HUES48 (cell line): ENCODE measurements around the gene PALM3.

ENCODE experiments used
- H3K27ac ChIP-seq: one replicate; pipeline ENCODE4 v1.7.0; 2013; ENCODE audit warnings: low read depth, low read length, inconsistent platforms
- H3K27me3 ChIP-seq: 2 replicates; pipeline ENCODE4 v1.6.1; 2013; ENCODE audit warnings: mild to moderate bottlenecking, low read length; ENCODE audit not compliant: control insufficient read depth, insufficient read depth
- H3K36me3 ChIP-seq: 2 replicates; pipeline ENCODE4 v1.6.1; 2013; ENCODE audit warnings: low read length; ENCODE audit not compliant: control insufficient read depth, insufficient read depth
- H3K4me1 ChIP-seq: 2 replicates; pipeline ENCODE4 v1.6.1; 2013; ENCODE audit warnings: mild to moderate bottlenecking, low read length; ENCODE audit not compliant: control insufficient read depth, insufficient read depth
- H3K4me3 ChIP-seq: 2 replicates; pipeline ENCODE4 v1.5.1; 2013; ENCODE audit warnings: mild to moderate bottlenecking, low read depth, low read length
- H3K9ac ChIP-seq: 2 replicates; pipeline ENCODE4 v1.6.1; 2013; ENCODE audit warnings: mild to moderate bottlenecking, low read depth, low read length, moderate library complexity
- H3K9me3 ChIP-seq: 2 replicates; pipeline ENCODE4 v1.6.1; 2013; ENCODE audit warnings: low read length; ENCODE audit not compliant: control insufficient read depth, insufficient read depth

Gene PALM3

GRCh38 chr19:14097532-14098151 lies 35.8 kb upstream of the PALM3 start:
- H3K9ac ChIP-seq: no peak overlapping the region
- H3K36me3 ChIP-seq: peaks cover 17% of the 10 kb centered on the region
- no peak overlapping the region for H3K27ac ChIP-seq
- no peak overlapping the region for H3K4me3 ChIP-seq
- no peaks in the 10 kb centered on the region for H3K4me1 ChIP-seq
- H3K9me3 ChIP-seq: no peaks in the 10 kb centered on the region
- no peaks in the 10 kb centered on the region for H3K27me3 ChIP-seq

DNA sequence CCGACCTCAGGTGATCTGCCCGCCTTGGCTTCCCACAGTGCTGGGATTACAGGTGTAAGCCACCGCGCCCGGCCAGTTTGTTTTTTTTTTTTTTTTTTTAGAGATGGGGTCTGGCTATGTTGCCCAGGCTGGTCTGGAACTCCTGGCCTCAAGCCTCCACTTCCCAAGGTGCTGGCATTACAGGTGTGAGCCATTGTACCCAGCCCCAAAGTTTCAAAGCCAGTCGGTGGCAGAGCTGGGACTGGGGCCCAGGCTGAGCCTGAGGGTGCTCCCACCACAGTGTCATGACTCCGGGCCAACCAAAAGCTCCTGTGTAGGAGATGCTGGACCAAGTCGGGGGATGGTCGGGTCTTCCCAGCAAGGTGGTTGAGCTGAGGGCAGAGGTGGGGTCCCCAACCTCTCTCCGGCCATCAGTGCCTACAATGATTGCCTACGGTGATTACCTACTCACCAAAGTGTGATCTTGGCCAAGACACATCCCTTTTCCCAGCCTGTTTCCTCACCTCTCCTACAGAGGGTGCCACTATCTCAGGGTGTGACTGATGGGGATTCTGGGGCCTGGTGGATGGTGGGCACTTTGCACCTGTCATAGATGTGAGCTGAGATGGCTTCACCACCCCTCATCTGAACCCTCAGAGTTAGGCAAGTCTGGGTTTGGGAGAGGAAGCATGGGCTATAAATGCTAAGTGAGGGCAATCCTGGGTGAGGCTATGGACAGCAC lies 34.6 kb upstream of the PALM3 start:
- Histone ChIP-seq H3K36me3 (peaks cover 10% of the 10 kb centered on the region), H3K27ac (no peak overlapping the region), H3K4me1 (peaks cover 4% of the 10 kb centered on the region; the same call in 1 of the 2 replicates)

DNA sequence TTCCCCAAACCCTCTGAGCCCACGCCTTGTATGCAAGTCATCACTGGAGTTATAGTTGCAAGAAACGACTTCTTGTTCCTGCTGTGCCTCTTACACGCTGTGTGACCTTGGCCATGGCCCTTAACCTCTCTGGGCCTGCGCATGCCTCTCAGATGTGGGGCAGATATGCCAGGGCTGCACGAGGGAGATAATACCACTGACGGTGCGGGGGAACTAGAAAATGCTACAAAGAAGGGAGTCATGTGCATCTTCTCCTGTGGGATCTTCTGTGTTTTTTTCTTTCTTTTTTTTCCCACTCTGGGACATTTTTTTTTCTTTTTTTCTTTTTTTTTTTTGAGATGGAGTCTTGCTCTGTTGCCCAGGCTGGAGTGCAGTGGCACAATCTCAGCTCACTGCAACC lies 33.0 kb upstream of the PALM3 start:
- Histone ChIP-seq H3K36me3 (no peaks in the 10 kb centered on the region), H3K27me3 (no peaks in the 10 kb centered on the region), H3K9me3 (no peaks in the 10 kb centered on the region), H3K4me1 (peaks cover 4% of the 10 kb centered on the region; the same call in 1 of the 2 replicates), H3K27ac (no peak overlapping the region), H3K4me3 (no peak overlapping the region), H3K9ac (no peak overlapping the region)

More for the DNA sequence above, 34.6 kb upstream of the PALM3 start:
- Histone ChIP-seq H3K4me3 (no peak overlapping the region), H3K27me3 (no peaks in the 10 kb centered on the region), H3K9ac (no peak overlapping the region), H3K9me3 (no peaks in the 10 kb centered on the region)

DNA sequence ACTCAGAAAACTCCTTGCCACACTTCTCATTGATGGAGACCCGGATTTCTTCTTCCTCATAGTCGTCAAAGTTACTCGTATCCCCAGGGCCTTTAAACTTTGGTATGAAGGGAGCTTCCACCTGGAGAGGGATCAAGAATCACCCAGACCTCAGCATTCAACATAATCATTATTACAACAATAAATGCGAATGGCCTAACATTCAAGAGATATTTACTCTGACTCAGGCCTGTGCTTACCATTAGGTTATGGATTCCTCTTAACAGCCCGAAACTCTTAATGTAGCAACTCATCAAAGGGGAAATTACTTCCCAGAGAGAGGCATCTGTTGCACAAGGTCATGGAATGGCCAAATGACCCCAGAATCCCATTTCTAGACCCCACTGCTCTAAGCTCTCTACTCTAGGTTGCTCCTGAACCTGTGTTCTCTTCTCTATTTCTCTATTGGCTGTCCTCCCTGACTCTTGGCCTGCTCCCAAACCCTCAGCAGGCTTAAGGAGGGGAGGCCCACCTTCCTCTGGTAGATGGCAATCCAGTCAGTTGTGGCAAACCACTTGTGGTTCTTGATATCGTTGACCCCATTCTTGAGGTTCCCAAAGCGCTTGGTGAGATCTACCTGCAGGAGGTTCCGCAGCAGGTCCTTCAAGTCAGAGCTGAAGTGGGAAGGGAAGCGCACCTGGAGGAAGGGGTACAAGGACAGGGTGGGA lies 31.4 kb upstream of the PALM3 start:
- Histone ChIP-seq H3K9me3 (no peaks in the 10 kb centered on the region), H3K4me3 (no peak overlapping the region), H3K4me1 (peaks cover 4% of the 10 kb centered on the region; the same call in 1 of the 2 replicates), H3K27ac (no peak overlapping the region), H3K36me3 (peaks cover 8% of the 10 kb centered on the region), H3K27me3 (peaks cover 11% of the 10 kb centered on the region), H3K9ac (no peak overlapping the region)

GRCh38 chr19:14091813-14092462 lies 30.1 kb upstream of the PALM3 start:
- no peak overlapping the region for H3K9ac ChIP-seq
- H3K4me3 ChIP-seq: peak overlapping the region; percentile 83
- H3K27ac ChIP-seq: peak overlapping the region; percentile 81
- H3K36me3 ChIP-seq: peaks cover 17% of the 10 kb centered on the region
- H3K27me3 ChIP-seq: peaks cover 11% of the 10 kb centered on the region
- no peaks in the 10 kb centered on the region for H3K9me3 ChIP-seq
- H3K4me1 ChIP-seq: peaks cover 4% of the 10 kb centered on the region; the same call in 1 of the 2 replicates

DNA sequence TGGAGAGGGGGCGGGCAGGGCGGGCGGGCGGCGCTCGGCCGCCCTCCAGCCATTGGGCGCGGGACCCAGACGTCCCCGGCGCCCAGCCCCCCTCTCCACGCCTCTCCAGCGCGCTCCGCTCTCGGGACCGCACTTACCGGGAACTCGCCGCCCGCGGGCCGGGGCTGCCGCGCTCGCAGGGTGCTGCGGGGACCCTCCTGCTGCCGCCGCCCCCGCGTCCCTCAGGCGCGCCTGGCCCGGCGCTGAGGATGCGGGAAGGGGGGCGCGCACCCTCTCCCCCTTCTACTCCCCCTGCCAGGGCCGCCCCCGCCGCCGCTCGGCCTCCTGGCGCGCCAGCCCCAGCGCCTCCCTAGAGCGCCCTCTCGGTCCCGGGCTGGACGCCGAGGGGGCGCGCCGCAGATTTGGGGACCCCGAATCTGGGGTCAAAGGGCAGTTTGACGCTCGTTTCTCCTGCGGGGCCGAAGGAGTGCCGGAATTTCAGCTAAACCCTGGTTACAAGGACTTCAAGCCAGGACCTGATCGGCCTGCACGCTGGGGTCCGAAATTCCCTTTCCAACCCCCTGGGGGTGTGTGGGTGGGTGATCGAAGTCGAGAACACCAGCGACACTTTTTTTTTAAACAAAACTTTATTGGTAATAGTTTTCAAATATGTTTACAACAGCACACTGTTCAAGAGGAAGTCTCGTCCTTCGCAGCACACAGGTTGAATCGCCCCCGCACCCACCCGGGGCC lies 29.4 kb upstream of the PALM3 start:
- peaks cover 17% of the 10 kb centered on the region for H3K36me3 ChIP-seq
- H3K4me1 ChIP-seq: peaks cover 4% of the 10 kb centered on the region; the same call in 1 of the 2 replicates
- peak overlapping the region; percentile 51; the same call in 1 of the 2 replicates for H3K9ac ChIP-seq
- no peaks in the 10 kb centered on the region for H3K9me3 ChIP-seq
- peak overlapping the region; percentile 83 for H3K4me3 ChIP-seq
- H3K27ac ChIP-seq: peak overlapping the region; percentile 81
- H3K27me3 ChIP-seq: peaks cover 11% of the 10 kb centered on the region

GRCh38 chr19:14090509-14091080 lies 28.7 kb upstream of the PALM3 start, which contains the start of gene SAMD1:
TSS of gene SAMD1 (minus strand) at chr19:14090751.
- peak within 1 kb of the TSS; percentile 51; the same call in 1 of the 2 replicates for H3K9ac ChIP-seq
- peak within 1 kb of the TSS; percentile 81 for H3K27ac ChIP-seq
- H3K4me3 ChIP-seq: peak within 1 kb of the TSS; percentile 83
- H3K4me1 ChIP-seq: peaks cover 4% of the 10 kb centered on the region; the same call in 1 of the 2 replicates
- peaks cover 17% of the 10 kb centered on the region for H3K36me3 ChIP-seq
- H3K9me3 ChIP-seq: no peaks in the 10 kb centered on the region
- peaks cover 11% of the 10 kb centered on the region for H3K27me3 ChIP-seq

DNA sequence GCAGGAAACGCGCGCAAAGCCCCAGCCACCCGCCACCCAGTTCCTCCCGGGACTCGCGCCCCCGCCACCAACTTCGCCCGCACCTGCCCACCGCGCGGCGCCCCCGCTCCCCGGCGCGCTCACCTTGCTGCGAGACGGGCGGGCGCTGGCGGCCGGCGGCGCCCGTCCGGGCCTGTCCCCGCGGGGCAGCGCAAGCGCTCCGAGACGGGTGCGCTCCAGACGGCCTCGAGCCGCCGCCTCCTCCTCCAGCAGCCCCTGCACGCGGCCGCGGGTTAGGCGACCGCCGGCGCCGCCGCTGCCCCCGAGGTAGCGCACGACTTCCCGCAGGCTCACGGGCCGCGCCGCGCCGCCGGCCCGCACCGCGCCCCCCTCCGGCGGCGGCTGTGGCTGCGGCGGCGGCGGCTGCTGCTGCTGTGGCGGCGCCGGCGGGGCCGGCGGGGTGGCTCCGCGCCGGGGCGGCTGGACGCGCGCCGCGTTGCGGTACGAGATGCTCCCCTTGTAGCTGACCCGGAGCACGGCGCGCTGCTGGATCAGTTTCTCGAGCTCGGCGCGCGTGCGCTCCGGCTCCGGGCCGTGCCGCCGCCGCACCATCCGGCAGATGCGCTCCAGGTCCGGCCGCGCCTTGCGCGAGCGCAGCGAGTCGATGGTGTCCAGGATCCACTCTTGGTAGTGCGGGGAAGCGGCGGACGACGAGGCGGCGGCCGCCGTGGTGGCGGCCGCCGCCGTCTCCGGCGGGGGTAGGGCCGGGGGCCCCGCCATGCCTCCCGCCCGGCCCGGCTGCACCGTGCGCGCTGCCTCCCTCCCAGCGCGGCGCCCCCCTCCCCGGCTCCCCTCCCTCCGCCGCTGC lies 28.0 kb upstream of the PALM3 start:
- H3K4me1 ChIP-seq: peaks cover 4% of the 10 kb centered on the region; the same call in 1 of the 2 replicates
- H3K36me3 ChIP-seq: peaks cover 17% of the 10 kb centered on the region
- no peaks in the 10 kb centered on the region for H3K9me3 ChIP-seq
- peak overlapping the region; percentile 68 for H3K27ac ChIP-seq
- no peak overlapping the region for H3K9ac ChIP-seq
- peak overlapping the region; percentile 69 for H3K4me3 ChIP-seq
- peaks cover 11% of the 10 kb centered on the region for H3K27me3 ChIP-seq

DNA sequence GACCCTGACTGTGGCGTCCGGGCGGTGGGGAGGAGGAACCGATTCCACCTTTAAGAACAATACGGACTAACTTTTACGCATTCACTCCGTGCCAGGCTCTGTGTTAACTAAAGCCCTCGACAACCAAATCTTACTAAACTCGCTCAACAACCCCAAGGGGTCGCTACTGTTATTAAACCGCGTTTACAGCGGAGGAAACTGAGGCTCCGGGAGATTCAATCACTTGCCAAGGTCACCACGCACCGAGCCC lies 27.5 kb upstream of the PALM3 start:
- Histone ChIP-seq H3K9me3 (no peaks in the 10 kb centered on the region), H3K4me3 (peak overlapping the region; percentile 69), H3K9ac (no peak overlapping the region), H3K36me3 (peaks cover 17% of the 10 kb centered on the region), H3K4me1 (peaks cover 4% of the 10 kb centered on the region; the same call in 1 of the 2 replicates), H3K27me3 (peaks cover 11% of the 10 kb centered on the region), H3K27ac (no peak overlapping the region)
